GM23338 (cell line): ENCODE data around the gene TPST1. TPM values are rescaled to one million over a fixed set of nuclear protein-coding genes. Genes with fewer than 3 reads are reported as not detected.

Experiments
- ATAC-seq: fragments of 200-7000 bp; cut with Tn5 transposase; 3 replicates; pipeline ENCODE4 v1.9.1; 2020
- DNase-seq: peaks from one replicate; pipeline ENCODE4 v3.0.0-alpha.2; 2015; ENCODE audit warnings: low spot score
- H2AFZ ChIP-seq: fragments of 200-600 bp; sonication (generic); 2 replicates; pipeline ENCODE4 v1.8.0; 2016; ENCODE audit warnings: antibody characterized with exemption, mild to moderate bottlenecking, moderate library complexity
- H3F3A ChIP-seq: fragments of 200-600 bp; sonication (generic); replicated peaks from 2 replicates; pipeline ENCODE4 v1.8.0; 2017; ENCODE audit warnings: antibody characterized with exemption, mixed run types, low read depth
- H3K27ac ChIP-seq: fragments of 200-600 bp; sonication (generic); 2 replicates; pipeline ENCODE4 v1.6.1; 2016; ENCODE audit warnings: low read depth
- H3K27me3 ChIP-seq: fragments of 200-600 bp; sonication (generic); 2 replicates; pipeline ENCODE4 v1.8.0; 2016; ENCODE audit warnings: mild to moderate bottlenecking, mixed run types, moderate library complexity; ENCODE audit not compliant: insufficient read depth
- H3K36me3 ChIP-seq: fragments of 200-600 bp; sonication (generic); 2 replicates; pipeline ENCODE4 v1.8.0; 2016; ENCODE audit warnings: mild to moderate bottlenecking; ENCODE audit not compliant: insufficient read depth
- H3K4me1 ChIP-seq: fragments of 200-600 bp; sonication (generic); 2 replicates; pipeline ENCODE4 v1.8.0; 2016; ENCODE audit warnings: mild to moderate bottlenecking, moderate library complexity; ENCODE audit not compliant: insufficient read depth
- H3K4me2 ChIP-seq: fragments of 200-600 bp; sonication (generic); 2 replicates; pipeline ENCODE4 v1.7.1; 2017; ENCODE audit warnings: mixed run types
- H3K4me3 ChIP-seq: fragments of 200-600 bp; sonication (generic); 2 replicates; pipeline ENCODE4 v1.6.1; 2016; ENCODE audit warnings: mixed run types
- H3K79me2 ChIP-seq: fragments of 200-600 bp; sonication (generic); replicated peaks from 2 replicates; pipeline ENCODE4 v1.8.0; 2017; ENCODE audit warnings: mild to moderate bottlenecking; ENCODE audit not compliant: insufficient read depth
- H3K9me2 ChIP-seq: fragments of 200-600 bp; sonication (generic); 2 replicates; pipeline ENCODE4 v1.8.0; 2017; ENCODE audit not compliant: insufficient read depth
- H4K20me1 ChIP-seq: fragments of 200-600 bp; sonication (generic); replicated peaks from 2 replicates; pipeline ENCODE4 v1.8.0; 2017; ENCODE audit warnings: mild to moderate bottlenecking; ENCODE audit not compliant: insufficient read depth
- H3K27ac Mint-ChIP-seq: 2 replicates; pipeline ENCODE4 v1.8.0; 2020; ENCODE audit warnings: inconsistent platforms, mild to moderate bottlenecking, moderate library complexity, mixed read lengths
- H3K27me3 Mint-ChIP-seq: 3 replicates; pipeline ENCODE4 v1.8.0; 2022; ENCODE audit warnings: low read depth, mild to moderate bottlenecking, moderate library complexity, mixed read lengths, inconsistent platforms; ENCODE audit not compliant: insufficient read depth, poor library complexity
- H3K36me3 Mint-ChIP-seq: 3 replicates; pipeline ENCODE4 v1.8.0; 2021; ENCODE audit warnings: low read depth, mild to moderate bottlenecking, inconsistent platforms, moderate library complexity, mixed read lengths
- H3K4me1 Mint-ChIP-seq: 3 replicates; pipeline ENCODE4 v1.8.0; 2020; ENCODE audit warnings: mild to moderate bottlenecking, inconsistent platforms, mixed read lengths
- H3K4me3 Mint-ChIP-seq: 3 replicates; pipeline ENCODE4 v1.8.0; 2021; ENCODE audit warnings: moderate library complexity, mild to moderate bottlenecking, inconsistent platforms, mixed read lengths
- H3K9me3 Mint-ChIP-seq: 3 replicates; pipeline ENCODE4 v1.8.0; 2020; ENCODE audit warnings: moderate library complexity, mild to moderate bottlenecking, inconsistent platforms, mixed read lengths
- CREB1 ChIP-seq: fragments of 250-450 bp; sonication (Bioruptor Pico); IDR thresholded peaks from 2 replicates; pipeline ENCODE4 v1.5.0; 2020; ENCODE audit warnings: low read depth, mild to moderate bottlenecking, moderate library complexity
- ETS1 ChIP-seq: IDR thresholded peaks from 2 replicates; pipeline ENCODE4 v1.6.1; 2016; ENCODE audit warnings: antibody characterized with exemption
- EZH2 ChIP-seq: fragments of 200-600 bp; sonication (generic); IDR thresholded peaks from one replicate; pipeline ENCODE4 v1.8.0; 2017; ENCODE audit warnings: antibody characterized with exemption, mild to moderate bottlenecking, low read depth; ENCODE audit not compliant: unreplicated experiment
- EZH2phosphoT487 ChIP-seq: fragments of 200-600 bp; sonication (generic); IDR thresholded peaks from one replicate; pipeline ENCODE4 v1.8.1; 2018; ENCODE audit warnings: antibody characterized with exemption; ENCODE audit not compliant: unreplicated experiment
- JUNB ChIP-seq: IDR thresholded peaks from one replicate; pipeline ENCODE4 v1.6.1; 2016; ENCODE audit warnings: antibody characterized with exemption; ENCODE audit not compliant: unreplicated experiment
- NANOG ChIP-seq: IDR thresholded peaks from 2 replicates; pipeline ENCODE4 v1.6.1; 2016; ENCODE audit warnings: antibody characterized with exemption, borderline replicate concordance
- POLR2AphosphoS5 ChIP-seq: IDR thresholded peaks from 2 replicates; pipeline ENCODE4 v1.6.1; 2016; ENCODE audit warnings: antibody characterized with exemption, low read depth
- REST ChIP-seq: IDR thresholded peaks from one replicate; pipeline ENCODE4 v1.6.1; 2018; ENCODE audit warnings: antibody characterized with exemption; ENCODE audit not compliant: unreplicated experiment
- STAT1 ChIP-seq: IDR thresholded peaks from one replicate; pipeline ENCODE4 v1.6.1; 2016; ENCODE audit warnings: antibody characterized with exemption; ENCODE audit not compliant: unreplicated experiment
- ZNF114 ChIP-seq: fragments of 250-450 bp; sonication (Bioruptor Pico); IDR thresholded peaks from 2 replicates; pipeline ENCODE4 v1.5.0; 2020; ENCODE audit warnings: mild to moderate bottlenecking, moderate library complexity
- ZNF331 ChIP-seq: fragments of 250-450 bp; sonication (Bioruptor Pico); IDR thresholded peaks from 2 replicates; pipeline ENCODE4 v1.5.0; 2020; ENCODE audit warnings: low read depth, mild to moderate bottlenecking, moderate library complexity
- ZNF462 ChIP-seq: fragments of 250-450 bp; sonication (Bioruptor Pico); IDR thresholded peaks from 2 replicates; pipeline ENCODE4 v1.5.0; 2020; ENCODE audit warnings: mild to moderate bottlenecking, moderate library complexity
- polyA plus RNA-seq: library from polyadenylated mRNA; unstranded; fragments of >200 nt; fragmentation: Nextera tagmentation; extraction: Ambion mirVana; gene quantifications from 2 replicates; pipeline ENCODE4 v1.2.1, GENCODE V29; 2016
- total RNA-seq: library from RNA; depleted of rRNA; stranded (reverse); fragments of >200 nt; shearing (Covaris generic); gene quantifications from 2 replicates; pipeline ENCODE4 v1.2.3, GENCODE V29; 2014
- TF ChIP-seq, protein P1 (sequence below), 2 experiments: fragments of 200-600 bp in 1 of 2; sonication (generic) in 1 of 2; conservative IDR thresholded peaks; 2 replicates each; pipeline versions ENCODE4 v1.5.1 to v1.6.1; 2016 to 2017; ENCODE audit warnings: antibody characterized with exemption in 2 of 2, low read depth in 2 of 2, mild to moderate bottlenecking in 2 of 2, moderate library complexity in 1 of 2

TPST1 gene
- total and polyA plus RNA-seq, 2 experiments from 2014 or later, result 10.7 to 19.2 TPM

- no peaks in the 10 kb centered on the region for H3K27me3 ChIP-seq
- H3K36me3 Mint-ChIP-seq, result peaks cover 4% of the 10 kb centered on the region; the same call in 1 of the 3 replicates
- H3K79me2 ChIP-seq, result peaks cover 43% of the 10 kb centered on the region
- peak overlapping the region; percentile 80 for H3K4me3 Mint-ChIP-seq
- no peaks in the 10 kb centered on the region; the same call in 2 of the 3 replicates for H3K9me3 Mint-ChIP-seq
- no peak overlapping the region for H3K27ac ChIP-seq
- no peaks in the 10 kb centered on the region for H3K9me2 ChIP-seq
- peak overlapping the region; percentile 96 for H3K4me3 ChIP-seq
- peaks cover 11% of the 10 kb centered on the region for H3K4me1 ChIP-seq
- peak overlapping the region; percentile 95 for H2AFZ ChIP-seq
- DNase-seq (peak; percentile 27), ATAC-seq (peak; percentile 26)
- H3K27ac Mint-ChIP-seq, result peak overlapping the region; percentile 86; the same call in 1 of the 2 replicates
- H3K36me3 ChIP-seq, result no peaks in the 10 kb centered on the region
- H3F3A ChIP-seq, result no peaks in the 10 kb centered on the region
- peak overlapping the region; percentile 94 for H3K4me2 ChIP-seq
- H3K4me1 Mint-ChIP-seq, result peaks cover 12% of the 10 kb centered on the region
- H4K20me1 ChIP-seq, result peaks cover 14% of the 10 kb centered on the region
- no peak for TF ChIP-seq NANOG
- no peak for TF ChIP-seq POLR2AphosphoS5
- TF ChIP-seq REST, result no peak
- no peak for TF ChIP-seq JUNB
- TF ChIP-seq ZNF462, result no peak
- TF ChIP-seq EZH2, result no peak
- TF ChIP-seq STAT1, result no peak
- no peak for TF ChIP-seq EZH2phosphoT487
- no peak for TF ChIP-seq ZNF114 (CRISPR knock-in tag)
- TF ChIP-seq ETS1, result no peak
- TF ChIP-seq, protein P1, sequence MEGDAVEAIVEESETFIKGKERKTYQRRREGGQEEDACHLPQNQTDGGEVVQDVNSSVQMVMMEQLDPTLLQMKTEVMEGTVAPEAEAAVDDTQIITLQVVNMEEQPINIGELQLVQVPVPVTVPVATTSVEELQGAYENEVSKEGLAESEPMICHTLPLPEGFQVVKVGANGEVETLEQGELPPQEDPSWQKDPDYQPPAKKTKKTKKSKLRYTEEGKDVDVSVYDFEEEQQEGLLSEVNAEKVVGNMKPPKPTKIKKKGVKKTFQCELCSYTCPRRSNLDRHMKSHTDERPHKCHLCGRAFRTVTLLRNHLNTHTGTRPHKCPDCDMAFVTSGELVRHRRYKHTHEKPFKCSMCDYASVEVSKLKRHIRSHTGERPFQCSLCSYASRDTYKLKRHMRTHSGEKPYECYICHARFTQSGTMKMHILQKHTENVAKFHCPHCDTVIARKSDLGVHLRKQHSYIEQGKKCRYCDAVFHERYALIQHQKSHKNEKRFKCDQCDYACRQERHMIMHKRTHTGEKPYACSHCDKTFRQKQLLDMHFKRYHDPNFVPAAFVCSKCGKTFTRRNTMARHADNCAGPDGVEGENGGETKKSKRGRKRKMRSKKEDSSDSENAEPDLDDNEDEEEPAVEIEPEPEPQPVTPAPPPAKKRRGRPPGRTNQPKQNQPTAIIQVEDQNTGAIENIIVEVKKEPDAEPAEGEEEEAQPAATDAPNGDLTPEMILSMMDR (conservative IDR thresholded peaks at IDR 0.05; ENCODE audit: low read depth in 2 of 2), result no peak
- no peak for TF ChIP-seq ZNF331 (CRISPR knock-in tag)
- TF ChIP-seq CREB1 (CRISPR knock-in tag), result no peak
- H3K27me3 Mint-ChIP-seq, result peaks cover 4% of the 10 kb centered on the region
Observed at GRCh38 chr7:66205741-66206090, 582 bp downstream of the TPST1 start.
